Panc1 (cell line): ENCODE data around the gene SCD5.

Source experiments
- POLR2AphosphoS5 ChIP-seq: IDR thresholded peaks from 2 replicates; pipeline ENCODE4 v1.6.1; 2012; ENCODE audit warnings: mild to moderate bottlenecking, low read depth, low read length, moderate library complexity
- REST ChIP-seq, 2 experiments: IDR thresholded peaks; 2 replicates each; pipeline ENCODE4 v1.6.1; 2011 to 2012; ENCODE audit warnings: low read depth in 2 of 2, control low read depth in 1 of 2, low read length in 1 of 2, mild to moderate bottlenecking in 1 of 2, moderate library complexity in 1 of 2; ENCODE audit not compliant: insufficient read depth in 1 of 2
- SIN3A ChIP-seq: IDR thresholded peaks from 2 replicates; pipeline ENCODE4 v1.6.1; 2012; ENCODE audit warnings: low read depth, mild to moderate bottlenecking, low read length, moderate library complexity, borderline replicate concordance; ENCODE audit not compliant: insufficient read depth
- TF ChIP-seq, protein P1 (sequence below): fragments of 450-650 bp; IDR thresholded peaks from 2 replicates; pipeline ENCODE4 v1.5.1; 2017; ENCODE audit warnings: mild to moderate bottlenecking

GRCh38 chr4:82599336-82599735 lies 199.3 kb downstream of the SCD5 start:
- TF ChIP-seq POLR2AphosphoS5 (no peak), SIN3A (no peak), REST (IDR thresholded peaks at IDR 0.05; ENCODE audit: insufficient read depth in 1 of 2, low read depth in 2 of 2, low read length in 1 of 2) (no peak)
- TF ChIP-seq, protein P1, sequence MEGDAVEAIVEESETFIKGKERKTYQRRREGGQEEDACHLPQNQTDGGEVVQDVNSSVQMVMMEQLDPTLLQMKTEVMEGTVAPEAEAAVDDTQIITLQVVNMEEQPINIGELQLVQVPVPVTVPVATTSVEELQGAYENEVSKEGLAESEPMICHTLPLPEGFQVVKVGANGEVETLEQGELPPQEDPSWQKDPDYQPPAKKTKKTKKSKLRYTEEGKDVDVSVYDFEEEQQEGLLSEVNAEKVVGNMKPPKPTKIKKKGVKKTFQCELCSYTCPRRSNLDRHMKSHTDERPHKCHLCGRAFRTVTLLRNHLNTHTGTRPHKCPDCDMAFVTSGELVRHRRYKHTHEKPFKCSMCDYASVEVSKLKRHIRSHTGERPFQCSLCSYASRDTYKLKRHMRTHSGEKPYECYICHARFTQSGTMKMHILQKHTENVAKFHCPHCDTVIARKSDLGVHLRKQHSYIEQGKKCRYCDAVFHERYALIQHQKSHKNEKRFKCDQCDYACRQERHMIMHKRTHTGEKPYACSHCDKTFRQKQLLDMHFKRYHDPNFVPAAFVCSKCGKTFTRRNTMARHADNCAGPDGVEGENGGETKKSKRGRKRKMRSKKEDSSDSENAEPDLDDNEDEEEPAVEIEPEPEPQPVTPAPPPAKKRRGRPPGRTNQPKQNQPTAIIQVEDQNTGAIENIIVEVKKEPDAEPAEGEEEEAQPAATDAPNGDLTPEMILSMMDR: no peak; the same call in 1 of the 2 replicates
